Lower lobe of right lung (tissue), 2 donors: ENCODE results near the gene FOLR3. TPM values are rescaled to one million over a fixed set of nuclear protein-coding genes. Genes with fewer than 3 reads are reported as not detected.

ENCODE experiments used
- ATAC-seq, 2 donors: fragments of 200-7000 bp; cut with Tn5 transposase; one replicate each; pipeline ENCODE4 v1.9.1; 2020 to 2022; ENCODE audit warnings: mild to moderate bottlenecking in 2 of 2, moderate library complexity in 2 of 2
- DNase-seq: peaks from one replicate; pipeline ENCODE4 v3.0.0-alpha.2; 2020
- H3K27ac ChIP-seq: fragments of 200-600 bp; one replicate; pipeline ENCODE4 v1.8.0; 2022
- H3K27me3 ChIP-seq: fragments of 200-600 bp; one replicate; pipeline ENCODE4 v1.8.0; 2022; ENCODE audit warnings: low read depth
- H3K36me3 ChIP-seq: fragments of 200-600 bp; one replicate; pipeline ENCODE4 v1.8.0; 2022; ENCODE audit warnings: mild to moderate bottlenecking
- H3K4me1 ChIP-seq: fragments of 200-600 bp; one replicate; pipeline ENCODE4 v1.8.0; 2022
- H3K4me3 ChIP-seq: fragments of 200-600 bp; one replicate; pipeline ENCODE4 v1.8.0; 2022; ENCODE audit warnings: mild to moderate bottlenecking
- H3K9me3 ChIP-seq: fragments of 200-600 bp; one replicate; pipeline ENCODE4 v1.8.0; 2022
- CTCF ChIP-seq: fragments of 200-600 bp; IDR thresholded peaks from one replicate; pipeline ENCODE4 v1.8.0; 2022; ENCODE audit warnings: antibody characterized with exemption, mild to moderate bottlenecking
- intact Hi-C: fragments of 100-400 bp; cut with DNase I; formaldehyde crosslinking; loops from one replicate; pipeline ENCODE4 v1.11.0; 2022
- total RNA-seq: library from RNA; stranded (reverse); fragmentation: NEBNext Ultra II Directional; extraction: Animal tissue kit (Norgen Biotek cat#: 25700); gene quantifications from one replicate; pipeline ENCODE4 v1.2.1, GENCODE V29; 2021
- donor health status: DM: no; HTN: yes; CAD: no; lungs with severe emphysema.

Gene FOLR3
- total RNA-seq, 1 donor from 2014 or later = 53.1 TPM

- no peaks in the 10 kb centered on the region for H3K27me3 ChIP-seq
- intact Hi-C loops = no loop called here
- no peak overlapping the region for H3K4me3 ChIP-seq
- DNase-seq (no peak), ATAC-seq (peak in 1 of 2 donors; percentile 29)
- no peaks in the 10 kb centered on the region for H3K36me3 ChIP-seq
- H3K27ac ChIP-seq = no peak overlapping the region
- no peak for TF ChIP-seq CTCF
- H3K9me3 ChIP-seq = no peaks in the 10 kb centered on the region
- H3K4me1 ChIP-seq = no peaks in the 10 kb centered on the region
Observed at GRCh38 chr11:72124046-72124445, 11.5 kb upstream of the FOLR3 start.

- H3K36me3 ChIP-seq = no peaks in the 10 kb centered on the region
- ATAC-seq (no peak), DNase-seq (no peak)
- intact Hi-C loops = no loop called here
- no peak for TF ChIP-seq CTCF
- H3K9me3 ChIP-seq = no peaks in the 10 kb centered on the region
- no peak overlapping the region for H3K4me3 ChIP-seq
- H3K4me1 ChIP-seq = no peaks in the 10 kb centered on the region
- no peaks in the 10 kb centered on the region for H3K27me3 ChIP-seq
- no peak overlapping the region for H3K27ac ChIP-seq
Observed at GRCh38 chr11:72125956-72126355, 9.6 kb upstream of the FOLR3 start.

- no peak for TF ChIP-seq CTCF
- intact Hi-C loops = no loop called here
- Histone ChIP-seq H3K27ac (no peak overlapping the region), H3K4me3 (no peak overlapping the region), H3K27me3 (no peaks in the 10 kb centered on the region), H3K36me3 (no peaks in the 10 kb centered on the region), H3K9me3 (no peaks in the 10 kb centered on the region), H3K4me1 (no peaks in the 10 kb centered on the region)
- ATAC-seq (no peak), DNase-seq (no peak)
Observed at GRCh38 chr11:72127923-72128322, 7.6 kb upstream of the FOLR3 start.

GRCh38 chr11:72129381-72129780 lies 6.1 kb upstream of the FOLR3 start:
- TF ChIP-seq CTCF = no peak
- Histone ChIP-seq H3K4me1 (no peaks in the 10 kb centered on the region), H3K27ac (no peak overlapping the region), H3K9me3 (no peaks in the 10 kb centered on the region), H3K4me3 (no peak overlapping the region), H3K36me3 (no peaks in the 10 kb centered on the region), H3K27me3 (no peaks in the 10 kb centered on the region)
- ATAC-seq = no peak
- intact Hi-C loops = no loop called here
- no peak for DNase-seq

- H3K9me3 ChIP-seq = no peaks in the 10 kb centered on the region
- H3K27ac ChIP-seq = peak overlapping the region; percentile 13
- H3K36me3 ChIP-seq = no peaks in the 10 kb centered on the region
- intact Hi-C loops = no loop called here
- ATAC-seq = peak in 1 of 2 donors; percentile 39
- no peak overlapping the region for H3K4me3 ChIP-seq
- TF ChIP-seq CTCF = no peak
- H3K27me3 ChIP-seq = no peaks in the 10 kb centered on the region
- DNase-seq = no peak
- H3K4me1 ChIP-seq = no peaks in the 10 kb centered on the region
Observed at GRCh38 chr11:72132646-72133045, 2.9 kb upstream of the FOLR3 start.
